K562 (cell line): ENCODE results near the gene MAMDC4. TPM values are rescaled to one million over a fixed set of nuclear protein-coding genes. Genes with fewer than 3 reads are reported as not detected.
A peak's percentile ranks its signal among the peaks of the same experiment; 100 is the strongest.

Experiments used
- ARHGAP35 ChIP-seq: fragments of 450-650 bp; IDR thresholded peaks from 2 replicates; pipeline ENCODE4 v1.6.1; 2018; ENCODE audit not compliant: partially characterized antibody
- ARID4B ChIP-seq: sonication (generic); formaldehyde crosslinking; IDR thresholded peaks from 2 replicates; pipeline ENCODE4 v1.8.0; 2022; ENCODE audit warnings: mild to moderate bottlenecking, missing genetic modification reagents
- KLF6 ChIP-seq: fragments of 250-450 bp; sonication (Bioruptor Pico); IDR thresholded peaks from 2 replicates; pipeline ENCODE4 v1.4.0; 2020; ENCODE audit warnings: mild to moderate bottlenecking, moderate library complexity, borderline replicate concordance
- MAFK ChIP-seq: IDR thresholded peaks from 2 replicates; pipeline ENCODE4 v1.6.1; 2011; ENCODE audit warnings: low read length, improper control_type of control experiment
- MEF2D ChIP-seq: conservative IDR thresholded peaks from 2 replicates; pipeline ENCODE4 v1.6.1; 2016; ENCODE audit warnings: low read depth, missing genetic modification characterization, missing compliant biosample characterization
- MIER1 ChIP-seq: fragments of 450-650 bp; IDR thresholded peaks from 2 replicates; pipeline ENCODE4 v1.6.1; 2016; ENCODE audit warnings: antibody characterized with exemption, mild to moderate bottlenecking, low read depth
- PRDM10 ChIP-seq: fragments of 450-650 bp; IDR thresholded peaks from 2 replicates; pipeline ENCODE4 v1.6.1; 2018; ENCODE audit not compliant: partially characterized antibody
- RB1 ChIP-seq: fragments of 450-650 bp; IDR thresholded peaks from 2 replicates; pipeline ENCODE4 v1.6.1; 2017; ENCODE audit warnings: low read depth, mild to moderate bottlenecking
- SREBF1 ChIP-seq: fragments of 150-350 bp; IDR thresholded peaks from 2 replicates; pipeline ENCODE4 v1.6.1; 2014; ENCODE audit warnings: antibody characterized with exemption, low read depth, low read length, borderline replicate concordance
- TOE1 ChIP-seq, 2 experiments: fragments of 450-650 bp in 1 of 2; sonication (generic) in 1 of 2; formaldehyde crosslinking in 1 of 2; IDR thresholded peaks; 2 replicates each; pipeline versions ENCODE4 v1.7.1 to v1.8.0; 2016 to 2022; ENCODE audit warnings: borderline replicate concordance in 2 of 2, mild to moderate bottlenecking in 2 of 2, antibody characterized with exemption in 1 of 2, inconsistent platforms in 1 of 2, low read depth in 1 of 2, missing genetic modification reagents in 1 of 2, moderate library complexity in 1 of 2
- WHSC1 ChIP-seq: IDR thresholded peaks from one replicate; pipeline ENCODE4 v1.6.1; 2012; ENCODE audit warnings: low read length, control low read depth, inconsistent platforms
- polyA plus RNA-seq, 8 experiments: library from polyadenylated mRNA; depleted of rRNA in 4 of 8; stranded (reverse) in 5 of 8; unstranded in 3 of 8; fragments of >200 nt; fragmentation: Nextera tagmentation in 2 of 8; fragmentation: Illumina TruSeq in 1 of 8; extraction: Ambion mirVana in 2 of 8; extraction: Trizol in 1 of 8; gene quantifications; 2 replicates each; pipeline versions ENCODE4 v1.2.1 to v1.2.3, GENCODE V29; 2011 to 2014; ENCODE audit warnings: inconsistent platforms in 1 of 8, missing spikeins in 1 of 8
- total RNA-seq, 7 experiments: library from RNA; depleted of rRNA in 6 of 7; stranded (reverse); fragments of >200 nt in 6 of 7; fragmentation: Illumina TruSeq in 2 of 7; extraction: Trizol in 2 of 7; gene quantifications; 2 replicates each; pipeline versions ENCODE4 v1.2.1 to v1.2.3, GENCODE V29; 2011 to 2021; ENCODE audit warnings: low replicate concordance in 1 of 7

Gene MAMDC4
- total and polyA plus RNA-seq, 9 of the 15 experiments (the other 6 are each of a cell fraction or from before 2014, with no cell fraction given): 0.03 to 10.8 (median 1.5) TPM

- TF ChIP-seq ARID4B (CRISPR knock-in tag): no peak
- peak; percentile 95 for TF ChIP-seq RB1
- TF ChIP-seq SREBF1: no peak
- TF ChIP-seq PRDM10: no peak
- TF ChIP-seq ARHGAP35: no peak
- no peak for TF ChIP-seq WHSC1
- TF ChIP-seq MIER1: no peak
- no peak for TF ChIP-seq TOE1 (IDR thresholded peaks at IDR 0.05; ENCODE audit: borderline replicate concordance)
- no peak for TF ChIP-seq TOE1 (CRISPR knock-in tag; IDR thresholded peaks at IDR 0.05; ENCODE audit: borderline replicate concordance, low read depth)
- TF ChIP-seq MEF2D (tag): no peak
- peak; percentile 53; the same call in 1 of the 2 replicates for TF ChIP-seq KLF6
- TF ChIP-seq MAFK: no peak
These were observed 44.7 kb upstream of the MAMDC4 start, which contains the start of gene RABL6 (continued) for GRCh38 chr9:136807281-136808074.
